HL-60/S4 treated with retinoic acid at 250 ng/mL for 4 days and 3 days (cell line): ENCODE results near the gene PDGFRB.

Experiments
- in situ Hi-C: fragments of 300-500 bp; cut with MboI; formaldehyde crosslinking; loops from 2 replicates; pipeline ENCODE4 v1.7.0; 2022; ENCODE audit warnings: low sequenced_read_pairs

Gene PDGFRB

GRCh38 chr5:150118561-150119229, 37.0 kb downstream of the PDGFRB start:
- in situ Hi-C loops, result no loop called here

- in situ Hi-C loops, result no loop called here
Observed at GRCh38 chr5:150117945-150118560, 37.6 kb downstream of the PDGFRB start.

- in situ Hi-C loops, result no loop called here
Observed at GRCh38 chr5:150116667-150117400, 38.8 kb downstream of the PDGFRB start.

- in situ Hi-C loops, result no loop called here
Observed at GRCh38 chr5:150114773-150115408, 40.8 kb downstream of the PDGFRB start.

- in situ Hi-C loops, result no loop called here
Observed at GRCh38 chr5:150114102-150114641, 41.5 kb downstream of the PDGFRB start.

GRCh38 chr5:150113047-150113744, 42.4 kb downstream of the PDGFRB start:
- in situ Hi-C loops, result no loop called here

- in situ Hi-C loops, result no loop called here
Observed at GRCh38 chr5:150112201-150113046, 43.2 kb downstream of the PDGFRB start.

- in situ Hi-C loops, result no loop called here
Observed at GRCh38 chr5:150111122-150111521, 44.5 kb downstream of the PDGFRB start.

- in situ Hi-C loops, result no loop called here
Observed at GRCh38 chr5:150109921-150110320, 45.7 kb downstream of the PDGFRB start.

- in situ Hi-C loops, result no loop called here
Observed at GRCh38 chr5:150108711-150109514, 46.7 kb downstream of the PDGFRB start.

GRCh38 chr5:150107909-150108447, 47.7 kb downstream of the PDGFRB start:
- in situ Hi-C loops, result no loop called here

- in situ Hi-C loops, result no loop called here
Observed at GRCh38 chr5:150106674-150107426, 48.8 kb downstream of the PDGFRB start.

- in situ Hi-C loops, result no loop called here
Observed at GRCh38 chr5:150105928-150106615, 49.6 kb downstream of the PDGFRB start.

GRCh38 chr5:150104550-150104870, 51.1 kb downstream of the PDGFRB start:
- in situ Hi-C loops, result no loop called here

GRCh38 chr5:150103678-150104549, 51.7 kb downstream of the PDGFRB start:
- in situ Hi-C loops, result no loop called here

GRCh38 chr5:150101023-150101422, 54.6 kb downstream of the PDGFRB start:
- in situ Hi-C loops, result no loop called here

- in situ Hi-C loops, result no loop called here
Observed at GRCh38 chr5:150097152-150097551, 58.5 kb downstream of the PDGFRB start.
